ENCODE results near the gene RGPD5.
"Not testable (repeated sequence)": the region's sequence is repeated elsewhere in the genome, so short reads cannot be mapped to it uniquely, and the experiment has no call there.

- TF ChIP-seq CTCF (IDR thresholded peaks at IDR 0.05); POLR2AphosphoS5 (IDR thresholded peaks at IDR 0.05); POLR2A (IDR thresholded peaks at IDR 0.05; ENCODE audit: low read depth); EP300 (IDR thresholded peaks at IDR 0.05): not testable (repeated sequence)
Measured at GRCh38 chr2:109766886-109767578, 27.1 kb upstream of the RGPD5 start.

Data from esophagus muscularis mucosa (tissue), 4 donors.